Panc1 (cell line): Measurements from ENCODE around the gene RD3L.

Experiments
- CTCF ChIP-seq: fragments of 450-650 bp; IDR thresholded peaks from 2 replicates; pipeline ENCODE4 v1.5.1; 2017; ENCODE audit warnings: mild to moderate bottlenecking
- POLR2AphosphoS5 ChIP-seq: IDR thresholded peaks from 2 replicates; pipeline ENCODE4 v1.6.1; 2012; ENCODE audit warnings: mild to moderate bottlenecking, low read depth, low read length, moderate library complexity

- no peak for TF ChIP-seq CTCF
- TF ChIP-seq POLR2AphosphoS5 = no peak
Measured at GRCh38 chr14:103916636-103917262, 25.6 kb downstream of the RD3L start.
